Liver (tissue), 9 donors: ENCODE data around the gene NHSL2. TPM values are rescaled to one million over a fixed set of nuclear protein-coding genes. Genes with fewer than 3 reads are reported as not detected.

ENCODE experiments used
- DNase-seq: peaks from one replicate; pipeline ENCODE4 v3.0.0-alpha.2; 2017; ENCODE audit warnings: low spot score
- H3K27ac ChIP-seq, 2 donors: one replicate each; pipeline ENCODE4 v1.7.0; 2013; ENCODE audit warnings: inconsistent platforms in 2 of 2, low read length in 2 of 2, control low read depth in 1 of 2, low read depth in 1 of 2, mild to moderate bottlenecking in 1 of 2
- H3K27me3 ChIP-seq, 4 donors: one replicate each; pipeline versions ENCODE4 v1.6.1 to v1.7.0; 2013; ENCODE audit warnings: low read length in 3 of 4, inconsistent platforms in 1 of 4, mild to moderate bottlenecking in 1 of 4, moderate library complexity in 1 of 4; ENCODE audit not compliant: control insufficient read depth in 4 of 4, insufficient read depth in 4 of 4
- H3K36me3 ChIP-seq, 4 donors: one replicate each; pipeline versions ENCODE4 v1.6.1 to v1.7.0; 2013; ENCODE audit warnings: low read length in 3 of 4, mild to moderate bottlenecking in 3 of 4, low read depth in 1 of 4, moderate library complexity in 1 of 4; ENCODE audit not compliant: control insufficient read depth in 4 of 4, insufficient read depth in 3 of 4
- H3K4me1 ChIP-seq, 4 donors: one replicate each; pipeline versions ENCODE4 v1.6.1 to v1.7.0; 2013; ENCODE audit warnings: low read length in 3 of 4, mild to moderate bottlenecking in 3 of 4, moderate library complexity in 1 of 4; ENCODE audit not compliant: control insufficient read depth in 4 of 4, insufficient read depth in 4 of 4
- H3K4me3 ChIP-seq, 3 donors: one replicate each; pipeline versions ENCODE4 v1.6.1 to v1.7.0; 2013; ENCODE audit warnings: low read length in 3 of 3, control low read depth in 1 of 3, low read depth in 1 of 3, mild to moderate bottlenecking in 1 of 3
- H3K9ac ChIP-seq, 2 donors: one replicate each; pipeline ENCODE4 v1.7.0; 2013; ENCODE audit warnings: low read length in 2 of 2, mild to moderate bottlenecking in 2 of 2, moderate library complexity in 2 of 2, control low read depth in 1 of 2, low read depth in 1 of 2
- H3K9me3 ChIP-seq, 4 donors: one replicate each; pipeline versions ENCODE4 v1.6.1 to v1.7.0; 2013; ENCODE audit warnings: low read length in 3 of 4; ENCODE audit not compliant: control insufficient read depth in 4 of 4
- EGR1 ChIP-seq, 2 donors: IDR thresholded peaks; 2 replicates each; pipeline ENCODE4 v1.6.1; 2016 to 2018; ENCODE audit warnings: antibody characterized with exemption in 2 of 2, low read depth in 2 of 2
- FOXA1 ChIP-seq: IDR thresholded peaks from 2 replicates; pipeline ENCODE4 v1.6.1; 2016; ENCODE audit warnings: antibody characterized with exemption
- GABPA ChIP-seq, 2 donors: IDR thresholded peaks in 1 of 2; conservative IDR thresholded peaks in 1 of 2; 2 replicates each; pipeline ENCODE4 v1.6.1; 2016; ENCODE audit warnings: antibody characterized with exemption in 2 of 2, mild to moderate bottlenecking in 1 of 2, moderate library complexity in 1 of 2
- HNF4A ChIP-seq, 2 donors: conservative IDR thresholded peaks; 2 replicates each; pipeline ENCODE4 v1.6.1; 2016; ENCODE audit warnings: antibody characterized with exemption in 2 of 2, mild to moderate bottlenecking in 2 of 2
- HNF4G ChIP-seq: IDR thresholded peaks from 2 replicates; pipeline ENCODE4 v1.6.1; 2016; ENCODE audit warnings: antibody characterized with exemption
- JUND ChIP-seq, 2 donors: IDR thresholded peaks; 2 replicates each; pipeline ENCODE4 v1.6.1; 2016; ENCODE audit warnings: antibody characterized with exemption in 2 of 2
- NR2F2 ChIP-seq: IDR thresholded peaks from 2 replicates; pipeline ENCODE4 v1.6.1; 2016; ENCODE audit warnings: antibody characterized with exemption
- RAD21 ChIP-seq, 2 donors: IDR thresholded peaks; 2 replicates each; pipeline ENCODE4 v1.6.1; 2016; ENCODE audit warnings: antibody characterized with exemption in 2 of 2, mild to moderate bottlenecking in 2 of 2
- RXRA ChIP-seq, 2 donors: IDR thresholded peaks; 2 replicates each; pipeline ENCODE4 v1.6.1; 2017 to 2018; ENCODE audit warnings: antibody characterized with exemption in 2 of 2, mild to moderate bottlenecking in 1 of 2
- SP1 ChIP-seq: IDR thresholded peaks from 2 replicates; pipeline ENCODE4 v1.6.1; 2018; ENCODE audit warnings: antibody characterized with exemption, mild to moderate bottlenecking
- TAF1 ChIP-seq: conservative IDR thresholded peaks from 2 replicates; pipeline ENCODE4 v1.6.1; 2016; ENCODE audit warnings: antibody characterized with exemption, mild to moderate bottlenecking
- YY1 ChIP-seq: IDR thresholded peaks from 2 replicates; pipeline ENCODE4 v1.6.1; 2016; ENCODE audit warnings: antibody characterized with exemption, mild to moderate bottlenecking
- WGBS: extraction: QIAGEN DNeasy Blood & Tissue Kit; methylation state at CpG from one replicate; pipeline ENCODE4 v1.1.7; 2013; 5-methylcytosine and 5-hydroxymethylcytosine counted together
- polyA plus RNA-seq, 2 donors: library from polyadenylated mRNA; stranded (reverse) in 1 of 2; unstranded in 1 of 2; fragments of 200-250 nt in 1 of 2; fragments of >200 nt in 1 of 2; fragmentation: Nextera tagmentation in 1 of 2; extraction: Ambion mirVana in 1 of 2; gene quantifications; one replicate each; pipeline versions ENCODE4 v1.2.1 to v1.2.3, GENCODE V29; 2013 to 2015
- total RNA-seq, 2 donors: library from RNA; depleted of rRNA; stranded (reverse); fragments of >200 nt; gene quantifications; one replicate each; pipeline ENCODE4 v1.2.3, GENCODE V29; 2014
- TF ChIP-seq, protein P1 (sequence below): fragments of 150-350 bp; IDR thresholded peaks from 2 replicates; pipeline ENCODE4 v1.5.1; 2017; ENCODE audit warnings: improper control_type of control experiment, low read depth, low read length; ENCODE audit not compliant: missing input control
- TF ChIP-seq, protein P2 (sequence below): IDR thresholded peaks from 2 replicates; pipeline ENCODE4 v1.6.1; 2016; ENCODE audit warnings: antibody characterized with exemption
- TF ChIP-seq, protein P3 (sequence below): IDR thresholded peaks from 2 replicates; pipeline ENCODE4 v1.6.1; 2016; ENCODE audit warnings: antibody characterized with exemption
- TF ChIP-seq, protein P4 (sequence below): IDR thresholded peaks from 2 replicates; pipeline ENCODE4 v1.6.1; 2016; ENCODE audit warnings: antibody characterized with exemption, mild to moderate bottlenecking
- TF ChIP-seq, protein P5 (sequence below): IDR thresholded peaks from 2 replicates; pipeline ENCODE4 v1.6.1; 2016; ENCODE audit warnings: antibody characterized with exemption
- donor health status: healthy.
- donor health status: healthy.
- donor health status: healthy.
- donor health status: healthy.
- donor health status: healthy.

NHSL2 gene
- total and polyA plus RNA-seq, 4 donors, result 0.45 to 1.3 (median 1.1) TPM

DNA sequence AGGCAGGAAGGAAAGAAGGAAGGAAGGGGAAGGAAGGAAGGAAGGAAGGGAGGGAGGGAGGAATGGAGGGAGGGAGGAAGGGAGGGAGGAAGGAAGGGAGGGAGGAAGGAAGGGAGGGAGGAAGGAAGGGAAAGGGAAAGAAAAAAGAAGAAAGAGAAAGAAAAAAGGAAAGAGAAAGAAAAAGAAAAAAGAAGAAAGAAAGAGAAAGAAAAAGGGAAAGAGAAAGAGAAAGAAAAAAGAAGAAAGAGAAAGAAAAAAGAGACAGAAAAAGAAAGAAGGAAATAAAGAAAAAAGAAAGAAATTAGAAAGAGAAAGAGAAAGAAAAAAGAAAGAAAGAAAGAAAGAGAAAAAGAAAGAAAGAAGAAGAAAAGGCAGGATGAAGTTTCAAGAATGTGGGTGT, 15.0 kb upstream of the NHSL2 start (continued):
- TF ChIP-seq, protein P1, sequence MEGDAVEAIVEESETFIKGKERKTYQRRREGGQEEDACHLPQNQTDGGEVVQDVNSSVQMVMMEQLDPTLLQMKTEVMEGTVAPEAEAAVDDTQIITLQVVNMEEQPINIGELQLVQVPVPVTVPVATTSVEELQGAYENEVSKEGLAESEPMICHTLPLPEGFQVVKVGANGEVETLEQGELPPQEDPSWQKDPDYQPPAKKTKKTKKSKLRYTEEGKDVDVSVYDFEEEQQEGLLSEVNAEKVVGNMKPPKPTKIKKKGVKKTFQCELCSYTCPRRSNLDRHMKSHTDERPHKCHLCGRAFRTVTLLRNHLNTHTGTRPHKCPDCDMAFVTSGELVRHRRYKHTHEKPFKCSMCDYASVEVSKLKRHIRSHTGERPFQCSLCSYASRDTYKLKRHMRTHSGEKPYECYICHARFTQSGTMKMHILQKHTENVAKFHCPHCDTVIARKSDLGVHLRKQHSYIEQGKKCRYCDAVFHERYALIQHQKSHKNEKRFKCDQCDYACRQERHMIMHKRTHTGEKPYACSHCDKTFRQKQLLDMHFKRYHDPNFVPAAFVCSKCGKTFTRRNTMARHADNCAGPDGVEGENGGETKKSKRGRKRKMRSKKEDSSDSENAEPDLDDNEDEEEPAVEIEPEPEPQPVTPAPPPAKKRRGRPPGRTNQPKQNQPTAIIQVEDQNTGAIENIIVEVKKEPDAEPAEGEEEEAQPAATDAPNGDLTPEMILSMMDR, result no peak
- no peak for TF ChIP-seq FOXA1
- no peak for TF ChIP-seq HNF4G
- TF ChIP-seq RXRA (IDR thresholded peaks at IDR 0.05), result no peak
- TF ChIP-seq YY1, result no peak
- TF ChIP-seq, protein P2, sequence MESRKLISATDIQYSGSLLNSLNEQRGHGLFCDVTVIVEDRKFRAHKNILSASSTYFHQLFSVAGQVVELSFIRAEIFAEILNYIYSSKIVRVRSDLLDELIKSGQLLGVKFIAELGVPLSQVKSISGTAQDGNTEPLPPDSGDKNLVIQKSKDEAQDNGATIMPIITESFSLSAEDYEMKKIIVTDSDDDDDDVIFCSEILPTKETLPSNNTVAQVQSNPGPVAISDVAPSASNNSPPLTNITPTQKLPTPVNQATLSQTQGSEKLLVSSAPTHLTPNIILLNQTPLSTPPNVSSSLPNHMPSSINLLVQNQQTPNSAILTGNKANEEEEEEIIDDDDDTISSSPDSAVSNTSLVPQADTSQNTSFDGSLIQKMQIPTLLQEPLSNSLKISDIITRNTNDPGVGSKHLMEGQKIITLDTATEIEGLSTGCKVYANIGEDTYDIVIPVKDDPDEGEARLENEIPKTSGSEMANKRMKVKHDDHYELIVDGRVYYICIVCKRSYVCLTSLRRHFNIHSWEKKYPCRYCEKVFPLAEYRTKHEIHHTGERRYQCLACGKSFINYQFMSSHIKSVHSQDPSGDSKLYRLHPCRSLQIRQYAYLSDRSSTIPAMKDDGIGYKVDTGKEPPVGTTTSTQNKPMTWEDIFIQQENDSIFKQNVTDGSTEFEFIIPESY, result no peak
- TF ChIP-seq JUND (IDR thresholded peaks at IDR 0.05), result no peak

GRCh38 chrX:71906144-71906543, 4.5 kb upstream of the NHSL2 start:
- no peak for DNase-seq
- Histone ChIP-seq H3K27me3 (peaks cover 0 to 5% (median 0%) of the 10 kb centered on the region in 4 donors), H3K4me1 (peaks cover 0 to 7% (median 2%) of the 10 kb centered on the region in 4 donors), H3K9me3 (no peaks in the 10 kb centered on the region), H3K36me3 (no peaks in the 10 kb centered on the region), H3K4me3 (no peak overlapping the region), H3K27ac (no peak overlapping the region), H3K9ac (no peak overlapping the region)
- 73% methylated on average over 5 of the region's 5 CpGs for WGBS
- TF ChIP-seq RXRA (IDR thresholded peaks at IDR 0.05) (no peak), JUND (IDR thresholded peaks at IDR 0.05) (no peak), TAF1 (no peak), EGR1 (IDR thresholded peaks at IDR 0.05; ENCODE audit: low read depth in 2 of 2) (no peak), SP1 (no peak), YY1 (no peak), HNF4A (conservative IDR thresholded peaks at IDR 0.05) (no peak), GABPA (IDR thresholded peaks at IDR 0.05 in 1 of 2, conservative IDR thresholded peaks at IDR 0.05 in 1 of 2) (no peak), FOXA1 (no peak), NR2F2 (no peak), RAD21 (IDR thresholded peaks at IDR 0.05) (no peak), HNF4G (no peak)
- TF ChIP-seq, protein P3, sequence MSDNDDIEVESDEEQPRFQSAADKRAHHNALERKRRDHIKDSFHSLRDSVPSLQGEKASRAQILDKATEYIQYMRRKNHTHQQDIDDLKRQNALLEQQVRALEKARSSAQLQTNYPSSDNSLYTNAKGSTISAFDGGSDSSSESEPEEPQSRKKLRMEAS, result no peak
- TF ChIP-seq, protein P2, result no peak
- TF ChIP-seq, protein P1, result no peak
- TF ChIP-seq, protein P4, sequence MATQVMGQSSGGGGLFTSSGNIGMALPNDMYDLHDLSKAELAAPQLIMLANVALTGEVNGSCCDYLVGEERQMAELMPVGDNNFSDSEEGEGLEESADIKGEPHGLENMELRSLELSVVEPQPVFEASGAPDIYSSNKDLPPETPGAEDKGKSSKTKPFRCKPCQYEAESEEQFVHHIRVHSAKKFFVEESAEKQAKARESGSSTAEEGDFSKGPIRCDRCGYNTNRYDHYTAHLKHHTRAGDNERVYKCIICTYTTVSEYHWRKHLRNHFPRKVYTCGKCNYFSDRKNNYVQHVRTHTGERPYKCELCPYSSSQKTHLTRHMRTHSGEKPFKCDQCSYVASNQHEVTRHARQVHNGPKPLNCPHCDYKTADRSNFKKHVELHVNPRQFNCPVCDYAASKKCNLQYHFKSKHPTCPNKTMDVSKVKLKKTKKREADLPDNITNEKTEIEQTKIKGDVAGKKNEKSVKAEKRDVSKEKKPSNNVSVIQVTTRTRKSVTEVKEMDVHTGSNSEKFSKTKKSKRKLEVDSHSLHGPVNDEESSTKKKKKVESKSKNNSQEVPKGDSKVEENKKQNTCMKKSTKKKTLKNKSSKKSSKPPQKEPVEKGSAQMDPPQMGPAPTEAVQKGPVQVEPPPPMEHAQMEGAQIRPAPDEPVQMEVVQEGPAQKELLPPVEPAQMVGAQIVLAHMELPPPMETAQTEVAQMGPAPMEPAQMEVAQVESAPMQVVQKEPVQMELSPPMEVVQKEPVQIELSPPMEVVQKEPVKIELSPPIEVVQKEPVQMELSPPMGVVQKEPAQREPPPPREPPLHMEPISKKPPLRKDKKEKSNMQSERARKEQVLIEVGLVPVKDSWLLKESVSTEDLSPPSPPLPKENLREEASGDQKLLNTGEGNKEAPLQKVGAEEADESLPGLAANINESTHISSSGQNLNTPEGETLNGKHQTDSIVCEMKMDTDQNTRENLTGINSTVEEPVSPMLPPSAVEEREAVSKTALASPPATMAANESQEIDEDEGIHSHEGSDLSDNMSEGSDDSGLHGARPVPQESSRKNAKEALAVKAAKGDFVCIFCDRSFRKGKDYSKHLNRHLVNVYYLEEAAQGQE, result no peak
- TF ChIP-seq, protein P5, sequence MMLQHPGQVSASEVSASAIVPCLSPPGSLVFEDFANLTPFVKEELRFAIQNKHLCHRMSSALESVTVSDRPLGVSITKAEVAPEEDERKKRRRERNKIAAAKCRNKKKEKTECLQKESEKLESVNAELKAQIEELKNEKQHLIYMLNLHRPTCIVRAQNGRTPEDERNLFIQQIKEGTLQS, result no peak
